ENCODE measurements around the gene PLAAT1.

DNA sequence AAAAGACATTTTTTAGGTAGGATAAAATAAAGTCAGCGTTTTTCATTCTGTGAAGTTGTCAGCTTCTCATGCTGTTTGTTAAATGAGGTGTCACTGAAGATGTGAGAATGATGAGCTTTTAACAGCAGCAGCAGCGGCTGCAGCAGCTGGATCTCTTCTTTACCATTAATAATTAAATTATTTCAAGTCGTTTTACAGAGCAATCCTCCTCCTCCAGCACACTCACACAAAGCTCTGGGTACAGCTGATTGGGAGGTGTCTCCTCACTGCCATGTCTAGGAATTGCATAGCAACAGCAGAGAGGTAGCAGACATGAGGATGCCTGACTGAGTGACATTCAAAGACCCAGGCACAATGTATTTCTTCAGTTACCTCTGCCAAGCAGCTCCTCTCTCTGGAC is 46.7 kb upstream of the PLAAT1 start:
- TF ChIP-seq SMAD3 (CRISPR knock-in tag; IDR thresholded peaks at IDR 0.05; ENCODE audit: borderline replicate concordance): no peak
- no peak for TF ChIP-seq CTCF (IDR thresholded peaks at IDR 0.05)
- TF ChIP-seq ZBTB43 (CRISPR knock-in tag; IDR thresholded peaks at IDR 0.05): no peak
- TF ChIP-seq, protein P1, sequence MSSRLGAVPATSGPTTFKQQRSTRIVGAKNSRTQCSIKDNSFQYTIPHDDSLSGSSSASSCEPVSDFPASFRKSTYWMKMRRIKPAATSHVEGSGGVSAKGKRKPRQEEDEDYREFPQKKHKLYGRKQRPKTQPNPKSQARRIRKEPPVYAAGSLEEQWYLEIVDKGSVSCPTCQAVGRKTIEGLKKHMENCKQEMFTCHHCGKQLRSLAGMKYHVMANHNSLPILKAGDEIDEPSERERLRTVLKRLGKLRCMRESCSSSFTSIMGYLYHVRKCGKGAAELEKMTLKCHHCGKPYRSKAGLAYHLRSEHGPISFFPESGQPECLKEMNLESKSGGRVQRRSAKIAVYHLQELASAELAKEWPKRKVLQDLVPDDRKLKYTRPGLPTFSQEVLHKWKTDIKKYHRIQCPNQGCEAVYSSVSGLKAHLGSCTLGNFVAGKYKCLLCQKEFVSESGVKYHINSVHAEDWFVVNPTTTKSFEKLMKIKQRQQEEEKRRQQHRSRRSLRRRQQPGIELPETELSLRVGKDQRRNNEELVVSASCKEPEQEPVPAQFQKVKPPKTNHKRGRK (CRISPR knock-in tag; IDR thresholded peaks at IDR 0.05; ENCODE audit: borderline replicate concordance): no peak
- no peak for TF ChIP-seq FOXK1 (CRISPR knock-in tag; IDR thresholded peaks at IDR 0.05)

Measured in WTC11 (cell line).